Activated naive CD8-positive, alpha-beta T cell treated with anti-CD3 and anti-CD28 coated beads, Interleukin-2, amount 50 U/mL, for 24 hours (primary cell): Measurements from ENCODE around the gene BICDL1.

Experiments used
- ATAC-seq: fragments of 150-1000 bp; cut with Tn5 transposase; one replicate; pipeline ENCODE4 v1.10.0; 2021
- DNase-seq: peaks from one replicate; pipeline ENCODE4 v3.0.0; 2021
- H3K27ac Mint-ChIP-seq: one replicate; pipeline ENCODE4 v1.8.0; 2021; ENCODE audit warnings: mild to moderate bottlenecking, mixed read lengths
- H3K27me3 Mint-ChIP-seq: one replicate; pipeline ENCODE4 v1.8.0; 2021; ENCODE audit warnings: mixed read lengths
- H3K36me3 Mint-ChIP-seq: one replicate; pipeline ENCODE4 v1.8.0; 2021; ENCODE audit warnings: low read depth, mixed read lengths
- H3K4me1 Mint-ChIP-seq: one replicate; pipeline ENCODE4 v1.8.0; 2021; ENCODE audit warnings: mixed read lengths
- H3K4me3 Mint-ChIP-seq: one replicate; pipeline ENCODE4 v1.8.0; 2021; ENCODE audit warnings: mild to moderate bottlenecking, moderate library complexity, mixed read lengths
- H3K9me3 Mint-ChIP-seq: one replicate; pipeline ENCODE4 v1.8.0; 2021; ENCODE audit warnings: mixed read lengths

The BICDL1 gene

DNA sequence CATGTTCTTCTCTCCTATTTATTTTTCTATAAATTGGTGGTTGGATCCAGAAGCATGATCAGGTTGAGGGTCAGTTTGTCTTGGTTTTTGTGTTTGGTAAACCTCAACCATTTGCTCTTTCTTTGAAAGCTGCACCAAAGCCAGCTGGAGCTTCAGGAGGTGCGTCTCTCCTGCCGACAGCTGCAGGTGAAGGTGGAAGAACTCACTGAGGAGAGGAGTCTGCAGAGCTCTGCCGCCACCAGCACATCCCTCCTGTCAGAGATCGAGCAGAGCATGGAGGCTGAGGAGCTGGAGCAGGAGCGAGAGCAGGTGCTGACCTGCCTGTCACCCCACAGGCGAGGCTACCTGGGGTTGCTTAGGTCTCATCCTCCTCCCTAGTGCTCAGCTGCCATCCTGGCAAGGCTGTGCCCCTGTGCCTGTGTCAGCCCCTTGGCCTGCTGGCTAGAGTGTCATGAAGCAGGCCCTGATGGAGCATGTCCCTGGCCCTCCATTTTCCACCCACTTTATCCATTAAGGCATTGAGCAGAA lies 82.5 kb downstream of the BICDL1 start:
- no peak for DNase-seq
- ATAC-seq, result no peak
- Mint-ChIP-seq H3K27me3 (no peaks in the 10 kb centered on the region), H3K36me3 (peaks cover 58% of the 10 kb centered on the region), H3K4me1 (peaks cover 14% of the 10 kb centered on the region), H3K9me3 (no peaks in the 10 kb centered on the region), H3K4me3 (no peak overlapping the region), H3K27ac (no peak overlapping the region)

DNA sequence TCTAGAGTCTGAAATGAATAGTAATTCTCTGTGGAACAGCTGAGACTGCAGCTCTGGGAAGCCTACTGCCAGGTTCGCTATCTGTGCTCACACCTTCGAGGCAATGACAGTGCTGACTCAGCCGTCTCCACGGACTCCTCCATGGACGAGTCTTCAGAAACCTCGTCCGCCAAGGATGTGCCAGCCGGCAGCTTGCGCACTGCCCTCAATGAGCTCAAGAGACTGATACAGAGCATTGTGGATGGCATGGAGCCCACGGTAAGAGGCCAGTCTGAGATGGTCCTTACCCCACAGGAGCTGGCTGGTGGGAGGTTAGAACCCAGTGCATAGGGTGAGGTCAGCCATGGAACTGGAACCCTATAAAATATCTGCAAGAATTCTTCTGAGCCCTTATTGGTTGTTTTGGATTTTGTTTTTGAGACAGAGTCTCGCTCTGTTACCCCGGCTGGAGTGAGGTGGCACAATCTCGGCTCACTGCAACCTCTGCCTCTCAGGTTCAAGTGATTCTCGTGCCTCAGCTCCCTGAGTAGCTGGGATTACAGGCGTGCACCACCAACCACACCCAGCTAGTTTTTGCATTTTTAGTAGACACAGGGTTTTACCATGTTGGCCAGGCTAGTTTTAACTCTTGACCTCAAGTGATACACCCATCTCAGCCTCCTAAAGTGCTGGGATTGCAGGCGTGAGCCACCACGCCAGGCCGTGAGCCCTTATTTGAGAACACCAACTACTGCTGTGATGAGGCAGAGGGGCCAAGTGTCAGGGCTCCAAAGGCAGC lies 83.6 kb downstream of the BICDL1 start:
- Mint-ChIP-seq H3K27me3 (no peaks in the 10 kb centered on the region), H3K9me3 (no peaks in the 10 kb centered on the region), H3K4me1 (peaks cover 15% of the 10 kb centered on the region), H3K36me3 (peaks cover 57% of the 10 kb centered on the region), H3K4me3 (no peak overlapping the region), H3K27ac (no peak overlapping the region)
- no peak for ATAC-seq
- no peak for DNase-seq

DNA sequence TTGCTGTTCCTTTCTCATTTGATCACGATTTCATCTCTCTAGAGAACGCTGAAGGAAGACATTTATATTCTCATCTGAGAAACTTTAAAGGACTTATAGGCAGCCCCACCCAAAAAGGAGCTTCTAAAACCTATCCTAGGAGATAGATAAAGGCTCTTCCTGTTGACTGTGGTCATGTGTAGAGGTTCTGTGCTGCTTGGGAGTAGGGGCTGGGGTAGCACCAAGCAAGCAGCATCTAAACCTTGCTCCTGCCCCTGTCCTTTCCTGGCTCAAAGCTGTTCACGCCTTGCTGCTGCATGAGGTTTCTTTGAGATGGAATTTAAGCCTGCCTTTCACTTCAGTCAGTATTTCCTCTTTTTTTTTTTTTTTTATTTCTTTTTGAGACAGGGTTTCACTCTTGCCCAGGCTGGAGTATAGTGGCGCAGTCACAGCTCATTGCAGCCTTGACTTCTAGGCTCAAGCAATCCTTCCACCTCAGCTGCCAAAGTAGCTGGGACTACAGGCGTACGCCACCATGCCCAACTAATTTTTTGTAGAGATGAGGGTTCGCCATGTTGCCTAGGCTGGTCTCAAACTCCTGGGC lies 86.1 kb downstream of the BICDL1 start:
- Mint-ChIP-seq H3K36me3 (peaks cover 64% of the 10 kb centered on the region), H3K27ac (no peak overlapping the region), H3K27me3 (no peaks in the 10 kb centered on the region), H3K4me3 (no peak overlapping the region), H3K4me1 (peaks cover 29% of the 10 kb centered on the region), H3K9me3 (no peaks in the 10 kb centered on the region)
- ATAC-seq (no peak), DNase-seq (no peak)

DNA sequence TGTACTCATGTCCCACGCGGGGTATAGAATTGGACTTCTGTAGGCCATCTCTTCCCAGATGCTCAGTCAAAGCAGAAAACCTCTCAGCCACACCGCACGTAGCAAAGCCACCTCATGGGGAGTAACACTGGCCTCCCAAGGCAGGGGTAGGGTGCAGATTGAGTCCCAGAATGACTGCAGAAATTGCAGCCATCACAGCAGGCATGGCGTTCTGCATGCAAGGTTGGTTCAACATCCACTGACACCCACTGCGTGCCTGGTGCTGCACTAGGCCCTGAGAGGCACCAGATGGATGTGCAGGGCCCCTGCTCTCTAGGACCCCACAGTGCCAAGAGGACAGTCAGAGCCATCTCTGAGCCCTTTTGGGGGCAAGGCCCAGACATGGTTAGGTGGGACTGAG lies 87.6 kb downstream of the BICDL1 start:
- Mint-ChIP-seq H3K27ac (peak overlapping the region; percentile 69), H3K27me3 (no peaks in the 10 kb centered on the region), H3K9me3 (no peaks in the 10 kb centered on the region), H3K4me3 (no peak overlapping the region), H3K36me3 (peaks cover 63% of the 10 kb centered on the region), H3K4me1 (peaks cover 29% of the 10 kb centered on the region)
- DNase-seq, result no peak
- no peak for ATAC-seq

DNA sequence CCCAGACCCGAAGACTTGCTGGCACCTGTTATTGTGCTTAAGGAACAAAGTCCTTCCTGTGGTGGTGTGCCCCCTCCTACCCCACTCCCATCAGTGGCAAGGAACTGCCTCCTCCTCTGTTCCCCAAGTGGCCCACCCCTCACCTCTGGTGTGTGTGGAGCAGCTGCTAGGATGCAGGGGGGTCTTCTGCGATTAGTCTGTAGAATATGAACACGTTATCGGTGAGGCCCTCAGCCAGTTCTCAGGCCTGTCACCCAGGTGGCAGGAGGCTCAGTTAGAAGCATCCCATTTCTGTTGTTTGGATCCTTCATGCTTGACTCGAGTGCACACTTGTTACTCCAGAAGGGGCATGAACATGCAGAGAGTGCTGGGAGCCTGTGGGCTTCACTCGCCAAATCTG lies 88.2 kb downstream of the BICDL1 start:
- Mint-ChIP-seq H3K36me3 (peaks cover 63% of the 10 kb centered on the region), H3K27me3 (no peaks in the 10 kb centered on the region), H3K4me1 (peaks cover 29% of the 10 kb centered on the region), H3K27ac (peak overlapping the region; percentile 69), H3K4me3 (no peak overlapping the region), H3K9me3 (no peaks in the 10 kb centered on the region)
- DNase-seq, result no peak
- ATAC-seq, result no peak

DNA sequence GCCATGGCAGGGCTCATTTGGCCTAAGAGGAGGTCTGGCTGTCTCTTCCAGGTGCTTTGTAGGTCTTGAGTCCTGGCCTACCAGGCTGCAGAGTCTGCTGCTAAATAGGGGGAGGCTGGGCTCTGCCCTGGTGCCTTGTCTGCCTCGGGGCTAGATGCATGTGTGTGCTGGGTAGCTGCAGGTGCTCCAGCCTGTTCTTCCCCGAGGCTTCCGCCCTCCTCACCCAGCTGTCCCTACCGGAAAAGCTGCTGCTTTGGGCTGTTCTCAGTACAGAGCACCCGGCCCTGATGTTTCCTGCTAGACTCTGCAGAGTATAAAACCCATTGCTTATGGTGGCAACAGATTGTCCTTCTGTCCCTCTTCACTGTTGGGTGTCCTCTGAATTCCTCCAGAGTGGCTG lies 89.8 kb downstream of the BICDL1 start:
- H3K27me3 Mint-ChIP-seq, result no peaks in the 10 kb centered on the region
- peak overlapping the region; percentile 26 for H3K27ac Mint-ChIP-seq
- peaks cover 24% of the 10 kb centered on the region for H3K4me1 Mint-ChIP-seq

DNA sequence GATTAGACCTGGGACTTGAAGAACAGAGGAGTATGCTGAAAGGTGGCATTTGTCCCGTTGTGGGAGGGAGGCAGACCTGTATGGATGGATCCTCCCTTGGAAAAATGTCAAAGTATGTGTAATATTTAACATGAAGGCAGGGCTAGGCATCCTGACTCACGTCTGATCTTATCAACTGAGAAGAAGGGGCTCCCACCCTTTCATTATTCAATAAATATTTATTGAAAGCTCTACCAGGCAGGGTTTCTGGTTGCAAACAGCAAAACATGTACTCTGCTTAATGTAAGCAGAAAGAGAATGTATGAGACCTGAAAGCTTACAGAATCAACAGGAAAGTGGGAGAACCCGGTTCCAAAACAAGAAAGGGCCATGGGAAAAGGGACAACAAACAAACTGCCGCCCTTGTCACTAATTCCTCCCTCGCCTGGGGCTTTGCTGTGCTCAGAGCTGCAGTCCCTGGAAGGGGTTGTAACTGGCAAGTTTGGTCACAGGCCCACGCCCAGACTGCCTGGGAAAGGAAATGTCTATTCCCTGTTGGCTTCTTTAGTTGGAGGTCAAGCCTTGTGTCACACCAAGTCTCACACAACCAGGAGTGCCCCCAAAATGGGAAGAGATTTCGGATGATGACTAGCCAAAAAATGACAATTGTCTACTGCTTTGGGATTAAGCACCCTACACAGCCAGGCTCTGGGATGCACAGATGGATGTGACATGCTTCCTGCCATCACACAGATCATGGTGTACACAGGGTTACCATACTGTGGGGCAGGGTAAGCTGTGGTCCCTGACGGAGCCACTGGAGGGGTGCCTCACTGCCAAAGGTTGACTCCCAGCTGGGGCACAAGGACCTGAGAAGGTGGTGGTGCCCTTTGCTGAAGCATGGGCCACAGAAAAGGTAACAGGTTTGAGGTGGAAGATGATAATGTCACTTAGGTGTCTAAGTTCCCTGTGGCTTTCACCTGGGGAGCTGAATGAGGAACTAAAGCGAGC lies 90.7 kb downstream of the BICDL1 start:
- Mint-ChIP-seq H3K4me1 (peaks cover 24% of the 10 kb centered on the region), H3K36me3 (peaks cover 53% of the 10 kb centered on the region), H3K27ac (peak overlapping the region; percentile 60), H3K27me3 (no peaks in the 10 kb centered on the region), H3K9me3 (no peaks in the 10 kb centered on the region), H3K4me3 (no peak overlapping the region)
- no peak for ATAC-seq
- no peak for DNase-seq

More for the DNA sequence above, 89.8 kb downstream of the BICDL1 start:
- no peak for DNase-seq
- ATAC-seq, result no peak
- H3K9me3 Mint-ChIP-seq, result no peaks in the 10 kb centered on the region
- no peak overlapping the region for H3K4me3 Mint-ChIP-seq
- H3K36me3 Mint-ChIP-seq, result peaks cover 52% of the 10 kb centered on the region

DNA sequence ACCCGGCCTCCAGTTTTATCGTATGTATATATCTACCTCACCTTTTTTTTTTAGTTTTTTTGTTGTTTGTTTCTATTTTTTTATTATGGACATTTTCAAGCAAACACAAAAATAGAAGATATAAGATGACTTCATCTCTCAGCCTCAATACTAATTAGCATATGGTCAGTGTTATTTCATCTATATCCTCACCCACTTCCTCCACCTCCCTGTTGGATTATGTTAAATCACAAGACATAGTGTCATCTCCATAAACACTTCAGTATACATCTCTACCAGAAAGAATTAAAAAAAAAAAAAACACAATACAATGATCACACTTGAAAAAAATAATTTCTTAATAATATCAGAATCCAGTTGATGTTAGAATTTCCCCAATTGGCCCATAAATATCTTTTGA lies 92.6 kb downstream of the BICDL1 start:
- DNase-seq (no peak), ATAC-seq (no peak)
- Mint-ChIP-seq H3K4me1 (peaks cover 40% of the 10 kb centered on the region), H3K36me3 (peaks cover 50% of the 10 kb centered on the region), H3K9me3 (no peaks in the 10 kb centered on the region), H3K27me3 (no peaks in the 10 kb centered on the region), H3K27ac (no peak overlapping the region), H3K4me3 (no peak overlapping the region)

DNA sequence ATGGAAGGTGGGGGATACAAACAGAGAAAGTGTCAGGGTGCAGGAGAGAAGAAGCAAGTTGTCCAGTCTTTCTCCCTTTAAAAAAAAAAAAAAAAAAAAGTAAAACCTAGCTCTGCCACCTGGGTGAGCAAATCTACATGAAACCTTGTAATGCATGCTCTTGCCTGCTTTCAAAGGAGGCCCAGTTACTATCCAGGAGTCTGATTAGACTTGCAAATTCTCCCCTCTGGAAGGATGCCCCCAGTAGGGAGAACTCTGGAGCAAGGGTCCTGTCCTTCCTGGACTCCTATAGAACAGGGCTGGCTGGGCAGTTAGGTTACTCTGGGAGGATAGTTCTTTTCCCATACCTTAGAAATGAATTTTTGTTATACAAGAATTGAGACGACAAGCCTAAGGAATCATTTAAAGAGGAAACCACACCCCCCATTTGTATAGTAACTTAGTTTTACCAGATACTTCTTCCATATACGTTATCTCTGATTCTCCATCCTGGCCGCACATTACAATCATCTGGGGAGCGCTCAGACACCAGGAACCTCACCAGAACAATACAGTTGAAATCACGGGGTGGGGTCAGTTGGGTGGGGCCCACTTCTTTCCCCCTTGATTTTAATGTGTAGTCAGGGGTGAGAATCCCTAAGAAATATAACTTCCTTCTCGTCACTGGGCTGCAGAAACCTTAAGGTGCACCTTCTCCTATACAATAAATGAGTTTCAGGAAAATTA lies 97.0 kb downstream of the BICDL1 start:
- no peak for ATAC-seq
- peak overlapping the region; percentile 90 for H3K27ac Mint-ChIP-seq
- peak overlapping the region; percentile 56 for H3K4me3 Mint-ChIP-seq
- peaks cover 54% of the 10 kb centered on the region for H3K36me3 Mint-ChIP-seq
- H3K27me3 Mint-ChIP-seq, result peaks cover 3% of the 10 kb centered on the region
- no peak for DNase-seq
- no peaks in the 10 kb centered on the region for H3K9me3 Mint-ChIP-seq
- peaks cover 39% of the 10 kb centered on the region for H3K4me1 Mint-ChIP-seq

DNA sequence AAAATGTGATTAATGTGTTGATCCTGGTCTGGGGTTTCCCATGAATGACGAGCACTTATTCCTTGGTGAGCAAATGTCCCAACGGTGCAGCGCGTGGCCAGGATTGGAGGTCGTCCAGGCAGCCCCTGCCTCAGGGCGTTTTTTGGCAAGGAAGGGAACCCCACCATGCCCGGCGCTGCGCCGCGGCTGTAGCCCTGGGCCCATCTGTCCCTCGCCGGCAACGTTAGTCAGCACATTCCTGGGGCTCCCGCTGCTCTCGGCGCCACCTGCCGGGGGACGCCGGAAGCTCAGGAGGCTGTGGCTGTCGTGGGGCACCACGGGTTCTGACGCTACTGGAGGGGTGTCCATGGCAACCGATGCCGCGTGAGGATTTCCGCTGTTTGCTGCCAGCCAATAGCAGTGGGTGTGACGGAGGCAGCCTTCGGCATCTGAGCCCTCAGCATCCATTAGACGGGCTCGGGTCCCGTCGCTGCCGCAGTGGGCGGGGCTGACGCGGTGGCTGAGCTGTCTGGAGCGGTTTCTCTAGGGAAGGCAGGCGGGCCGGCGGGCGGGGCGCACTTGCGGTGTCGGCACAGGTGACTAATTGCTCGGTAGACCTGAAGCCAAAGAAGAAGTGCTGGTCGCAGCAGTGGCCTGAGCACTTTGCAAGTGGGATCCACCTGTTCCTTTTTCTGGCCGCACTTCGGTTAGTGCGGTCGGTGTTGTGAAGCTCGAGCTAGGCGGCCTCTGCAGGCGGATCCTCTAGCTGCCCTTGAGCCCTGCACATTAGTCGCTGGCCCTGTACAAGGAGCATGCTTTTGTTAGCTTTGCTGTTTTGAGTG lies 98.0 kb downstream of the BICDL1 start:
- peaks cover 56% of the 10 kb centered on the region for H3K36me3 Mint-ChIP-seq
- H3K27me3 Mint-ChIP-seq, result peaks cover 3% of the 10 kb centered on the region
- H3K27ac Mint-ChIP-seq, result peak overlapping the region; percentile 90
- peaks cover 39% of the 10 kb centered on the region for H3K4me1 Mint-ChIP-seq
- peak overlapping the region; percentile 56 for H3K4me3 Mint-ChIP-seq
- ATAC-seq (peak; percentile 98), DNase-seq (peak; percentile 99)
- H3K9me3 Mint-ChIP-seq, result no peaks in the 10 kb centered on the region

DNA sequence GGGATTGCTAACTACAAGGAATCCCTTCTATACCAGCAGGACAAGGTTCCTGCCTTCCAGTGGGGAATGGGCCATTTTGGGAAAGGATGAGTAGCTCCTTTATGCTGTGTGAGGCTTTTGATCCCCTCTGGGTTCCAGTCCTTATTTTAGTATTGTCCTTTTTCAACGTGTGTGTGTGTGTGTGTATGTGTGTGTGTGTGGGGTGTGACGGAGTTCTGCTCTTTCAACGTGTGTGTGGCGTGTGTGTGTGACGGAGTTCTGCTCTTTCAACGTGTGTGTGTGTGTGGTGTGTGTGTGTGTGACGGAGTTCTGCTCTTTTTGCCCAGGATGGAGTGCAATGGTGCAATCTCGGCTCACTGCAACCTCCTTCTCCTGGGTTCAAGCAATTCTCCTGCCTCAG lies 100.1 kb downstream of the BICDL1 start:
- H3K36me3 Mint-ChIP-seq, result peaks cover 54% of the 10 kb centered on the region
- H3K27me3 Mint-ChIP-seq, result peaks cover 3% of the 10 kb centered on the region
- ATAC-seq (no peak), DNase-seq (no peak)
- H3K4me3 Mint-ChIP-seq, result no peak overlapping the region
- no peak overlapping the region for H3K27ac Mint-ChIP-seq
- H3K9me3 Mint-ChIP-seq, result no peaks in the 10 kb centered on the region
- peaks cover 38% of the 10 kb centered on the region for H3K4me1 Mint-ChIP-seq

DNA sequence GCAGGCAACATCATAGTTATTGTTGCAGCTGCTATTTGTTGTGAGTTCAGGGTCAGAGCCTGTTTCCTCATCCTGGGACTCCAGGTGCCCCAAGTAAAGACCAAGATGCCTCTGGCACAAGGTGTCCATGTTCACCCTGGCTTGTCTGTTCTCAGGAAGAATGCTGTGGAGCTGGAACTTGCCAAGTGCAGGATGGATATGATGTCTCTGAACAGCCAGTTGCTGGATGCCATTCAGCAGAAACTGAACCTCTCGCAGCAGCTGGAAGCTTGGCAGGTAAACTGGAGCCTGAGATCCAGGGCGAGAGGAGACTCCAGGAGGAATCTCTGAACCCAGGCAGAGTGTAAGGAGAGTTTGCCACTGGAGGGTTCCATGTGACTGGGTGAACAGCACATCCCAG lies 100.8 kb downstream of the BICDL1 start:
- ATAC-seq, result no peak
- no peak overlapping the region for H3K4me3 Mint-ChIP-seq
- no peaks in the 10 kb centered on the region for H3K9me3 Mint-ChIP-seq
- peak overlapping the region; percentile 22 for H3K27ac Mint-ChIP-seq
- peaks cover 47% of the 10 kb centered on the region for H3K36me3 Mint-ChIP-seq
- peaks cover 32% of the 10 kb centered on the region for H3K4me1 Mint-ChIP-seq
- no peak for DNase-seq
- H3K27me3 Mint-ChIP-seq, result peaks cover 3% of the 10 kb centered on the region

DNA sequence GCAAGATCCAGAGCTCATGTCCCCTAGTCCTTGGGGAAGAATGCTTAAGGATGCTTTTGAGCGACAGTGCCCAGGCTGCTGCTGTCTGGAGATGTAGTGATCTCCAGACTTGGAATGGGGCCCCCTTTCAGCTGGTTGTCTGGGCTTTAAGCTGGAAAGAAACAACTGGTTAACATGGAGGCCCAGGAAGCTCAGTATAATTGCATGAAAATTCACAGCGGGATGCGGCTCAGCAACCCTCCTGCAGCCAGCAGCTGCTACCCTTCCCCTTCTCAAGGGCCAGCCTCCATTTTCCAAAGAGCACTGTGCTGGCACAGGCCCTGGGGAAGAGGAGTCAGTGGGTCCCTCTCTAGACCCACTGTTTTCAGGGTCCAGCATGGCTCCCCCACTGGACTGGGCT lies 101.2 kb downstream of the BICDL1 start:
- Mint-ChIP-seq H3K4me1 (peaks cover 29% of the 10 kb centered on the region), H3K36me3 (peaks cover 43% of the 10 kb centered on the region)
- ATAC-seq, result no peak

More for the DNA sequence above, 101.2 kb downstream of the BICDL1 start:
- Mint-ChIP-seq H3K9me3 (no peaks in the 10 kb centered on the region), H3K27ac (no peak overlapping the region), H3K27me3 (peaks cover 3% of the 10 kb centered on the region), H3K4me3 (no peak overlapping the region)
- no peak for DNase-seq
